SK-N-MC (cell line): ENCODE results near the gene CCDC107.

ENCODE experiments used
- EZH2 ChIP-seq: fragments of 200-600 bp; sonication (generic); IDR thresholded peaks from one replicate; pipeline ENCODE4 v1.6.1; 2017; ENCODE audit warnings: antibody characterized with exemption
- POLR2AphosphoS5 ChIP-seq: IDR thresholded peaks from 2 replicates; pipeline ENCODE4 v1.6.1; 2012; ENCODE audit warnings: mild to moderate bottlenecking, low read depth, low read length, borderline replicate concordance

DNA sequence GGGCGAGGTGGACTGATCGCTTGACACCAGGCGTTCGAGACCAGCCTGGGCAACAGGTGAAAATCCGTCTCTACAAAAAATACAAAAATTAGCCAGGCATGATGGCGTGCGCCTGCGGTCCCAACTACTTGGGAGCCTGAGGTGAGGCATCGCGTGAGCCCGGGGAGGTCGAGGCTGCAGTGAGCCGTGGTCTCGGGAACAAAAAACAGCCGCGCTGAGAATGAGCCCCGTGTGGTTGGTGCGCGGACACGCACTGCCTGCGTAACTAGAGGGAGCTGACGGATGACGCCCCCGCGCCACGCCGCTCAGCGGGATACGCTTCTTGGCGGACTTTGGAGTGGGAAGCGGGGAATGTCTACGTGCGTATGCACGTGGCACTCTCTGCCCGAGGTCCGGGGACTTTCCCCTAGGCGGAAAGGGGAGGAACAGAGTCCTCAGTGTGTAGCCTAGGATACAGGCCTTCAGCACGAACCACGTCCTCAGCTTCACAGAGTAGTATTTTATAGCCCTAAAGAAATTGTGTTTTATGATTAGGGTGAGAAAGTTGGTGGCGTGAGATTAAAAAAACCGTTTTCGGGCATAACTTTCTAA, 451 bp upstream of the CCDC107 start, which contains the start of gene RMRP:
- TF ChIP-seq POLR2AphosphoS5 (no peak), EZH2 (no peak)
